Ascending aorta (tissue), 2 donors: Measurements from ENCODE around the gene TMEM163. TPM values are rescaled to one million over a fixed set of nuclear protein-coding genes. Genes with fewer than 3 reads are reported as not detected.

Experiments used
- DNase-seq, 2 donors: peaks; one replicate each; pipeline ENCODE4 v3.0.0-alpha.2; 2019; ENCODE audit warnings: low spot score in 2 of 2
- H3K27ac ChIP-seq, 2 donors: fragments of 200-600 bp; sonication (generic); one replicate each; pipeline ENCODE4 v1.5.1; 2016 to 2017; ENCODE audit warnings: mild to moderate bottlenecking in 1 of 2
- H3K27me3 ChIP-seq: fragments of 200-600 bp; sonication (generic); one replicate; pipeline ENCODE4 v1.5.1; 2017
- H3K36me3 ChIP-seq, 2 donors: fragments of 200-600 bp; sonication (generic); one replicate each; pipeline ENCODE4 v1.5.1; 2016
- H3K4me1 ChIP-seq, 2 donors: fragments of 200-600 bp; sonication (generic); one replicate each; pipeline ENCODE4 v1.5.1; 2016 to 2017; ENCODE audit warnings: mild to moderate bottlenecking in 1 of 2
- H3K4me3 ChIP-seq, 2 donors: fragments of 200-600 bp; sonication (generic); one replicate each; pipeline ENCODE4 v1.5.1; 2016 to 2017; ENCODE audit warnings: mild to moderate bottlenecking in 1 of 2
- H3K9me3 ChIP-seq, 2 donors: fragments of 200-600 bp; sonication (generic); one replicate each; pipeline ENCODE4 v1.5.1; 2016
- intact Hi-C: fragments of 100-400 bp; cut with DNase I; formaldehyde crosslinking; loops from one replicate; pipeline ENCODE4 v1.15.1; 2023
- total RNA-seq: library from RNA; depleted of rRNA; stranded (reverse); fragments of >200 nt; gene quantifications from one replicate; pipeline ENCODE4 v1.1.0, GENCODE V29; 2016
- TF ChIP-seq, protein P1 (sequence below), 3 experiments: fragments of 200-600 bp in 2 of 3; fragments of 450-650 bp in 1 of 3; sonication (generic) in 2 of 3; IDR thresholded peaks; one replicate each; pipeline ENCODE4 v1.5.1; 2016 to 2019; ENCODE audit warnings: antibody characterized with exemption in 3 of 3, mild to moderate bottlenecking in 1 of 3, moderate library complexity in 1 of 3

Gene TMEM163
- total RNA-seq, 1 donor from 2014 or later = not detected

DNA sequence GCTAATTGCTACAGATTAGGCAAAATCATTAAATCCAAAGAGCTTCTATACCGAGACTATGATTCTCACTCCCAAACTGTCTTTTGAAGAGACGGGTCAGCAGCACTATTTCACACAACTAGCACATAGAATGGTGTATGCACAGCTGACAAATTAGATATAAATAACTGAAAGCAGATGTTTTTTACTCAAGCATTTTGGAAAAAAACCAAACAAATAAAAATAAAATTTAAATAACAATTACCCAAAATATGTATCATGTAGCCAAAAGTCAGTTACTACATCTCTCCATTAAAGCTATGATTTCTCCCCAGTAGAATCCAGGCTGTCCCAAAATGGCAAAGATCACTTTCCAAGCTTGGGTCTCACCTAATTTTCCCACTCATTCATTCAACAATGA lies 107.9 kb downstream of the TMEM163 start:
- Histone ChIP-seq H3K4me3 (no peak overlapping the region), H3K27ac (no peak overlapping the region), H3K4me1 (no peaks in the 10 kb centered on the region), H3K27me3 (no peaks in the 10 kb centered on the region), H3K9me3 (peaks cover 0 to 10% of the 10 kb centered on the region in 2 donors), H3K36me3 (no peaks in the 10 kb centered on the region)
- intact Hi-C loops = no loop called here
- DNase-seq = no peak
- TF ChIP-seq, protein P1, sequence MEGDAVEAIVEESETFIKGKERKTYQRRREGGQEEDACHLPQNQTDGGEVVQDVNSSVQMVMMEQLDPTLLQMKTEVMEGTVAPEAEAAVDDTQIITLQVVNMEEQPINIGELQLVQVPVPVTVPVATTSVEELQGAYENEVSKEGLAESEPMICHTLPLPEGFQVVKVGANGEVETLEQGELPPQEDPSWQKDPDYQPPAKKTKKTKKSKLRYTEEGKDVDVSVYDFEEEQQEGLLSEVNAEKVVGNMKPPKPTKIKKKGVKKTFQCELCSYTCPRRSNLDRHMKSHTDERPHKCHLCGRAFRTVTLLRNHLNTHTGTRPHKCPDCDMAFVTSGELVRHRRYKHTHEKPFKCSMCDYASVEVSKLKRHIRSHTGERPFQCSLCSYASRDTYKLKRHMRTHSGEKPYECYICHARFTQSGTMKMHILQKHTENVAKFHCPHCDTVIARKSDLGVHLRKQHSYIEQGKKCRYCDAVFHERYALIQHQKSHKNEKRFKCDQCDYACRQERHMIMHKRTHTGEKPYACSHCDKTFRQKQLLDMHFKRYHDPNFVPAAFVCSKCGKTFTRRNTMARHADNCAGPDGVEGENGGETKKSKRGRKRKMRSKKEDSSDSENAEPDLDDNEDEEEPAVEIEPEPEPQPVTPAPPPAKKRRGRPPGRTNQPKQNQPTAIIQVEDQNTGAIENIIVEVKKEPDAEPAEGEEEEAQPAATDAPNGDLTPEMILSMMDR (IDR thresholded peaks at IDR 0.05) = no peak

DNA sequence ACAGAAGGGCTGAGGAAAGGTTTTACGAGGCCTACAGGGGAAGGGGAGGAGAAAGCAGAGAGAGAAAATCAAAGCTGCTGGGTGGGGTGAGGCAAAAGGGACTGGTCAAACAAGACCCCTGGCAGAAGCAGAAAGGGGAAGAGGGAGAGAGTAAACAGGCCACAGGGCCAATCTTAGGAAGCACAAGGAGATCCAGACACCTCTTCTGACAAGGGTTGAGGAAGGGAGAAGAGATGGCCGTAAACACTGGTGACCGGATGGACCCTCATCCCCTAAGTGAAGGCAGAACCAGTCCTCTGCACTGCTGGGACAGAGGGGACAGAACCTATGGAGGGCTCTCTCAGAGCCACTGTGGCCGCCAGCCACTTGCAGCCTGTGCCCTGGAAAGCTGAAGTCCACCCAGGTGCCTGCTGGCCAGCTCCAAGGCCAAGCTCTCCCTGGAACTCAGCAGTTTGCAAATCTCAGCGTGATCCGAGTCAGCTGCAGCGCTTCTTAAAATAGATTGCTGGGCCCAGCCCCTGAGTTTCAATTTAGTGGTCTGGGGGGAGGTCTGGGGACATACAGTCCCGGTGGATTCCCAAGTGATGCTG lies 108.8 kb downstream of the TMEM163 start:
- TF ChIP-seq, protein P1 (IDR thresholded peaks at IDR 0.05) = no peak
- Histone ChIP-seq H3K27me3 (no peaks in the 10 kb centered on the region), H3K4me1 (no peaks in the 10 kb centered on the region), H3K4me3 (no peak overlapping the region), H3K36me3 (no peaks in the 10 kb centered on the region), H3K27ac (no peak overlapping the region), H3K9me3 (peaks cover 0 to 10% of the 10 kb centered on the region in 2 donors)
- DNase-seq = no peak
- intact Hi-C loops = no loop called here

DNA sequence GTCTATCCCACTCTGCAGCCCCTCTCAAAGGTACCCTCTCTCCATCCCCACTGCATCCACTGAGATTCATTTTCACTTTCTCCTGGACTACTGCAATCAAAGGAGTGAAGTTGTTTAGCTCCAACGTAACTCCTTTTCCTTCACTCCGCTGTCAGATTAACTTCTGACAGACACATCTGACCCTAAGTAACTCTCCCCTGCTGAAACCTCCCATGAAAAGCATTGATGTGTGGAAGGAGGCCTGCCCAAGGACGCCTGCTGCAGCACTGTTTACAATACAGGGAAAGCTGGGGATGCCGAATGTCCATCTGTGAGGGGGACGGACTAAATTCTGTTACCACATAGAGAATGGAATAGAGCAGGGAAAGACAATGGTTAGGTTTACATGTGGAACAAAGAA lies 114.8 kb downstream of the TMEM163 start:
- intact Hi-C loops = no loop called here
- DNase-seq = no peak
- H3K4me1 ChIP-seq = no peaks in the 10 kb centered on the region
- no peaks in the 10 kb centered on the region for H3K27me3 ChIP-seq
- TF ChIP-seq, protein P1 (IDR thresholded peaks at IDR 0.05) = no peak
- H3K9me3 ChIP-seq = no peaks in the 10 kb centered on the region
- no peaks in the 10 kb centered on the region for H3K36me3 ChIP-seq
- no peak overlapping the region for H3K27ac ChIP-seq
- H3K4me3 ChIP-seq = no peak overlapping the region

DNA sequence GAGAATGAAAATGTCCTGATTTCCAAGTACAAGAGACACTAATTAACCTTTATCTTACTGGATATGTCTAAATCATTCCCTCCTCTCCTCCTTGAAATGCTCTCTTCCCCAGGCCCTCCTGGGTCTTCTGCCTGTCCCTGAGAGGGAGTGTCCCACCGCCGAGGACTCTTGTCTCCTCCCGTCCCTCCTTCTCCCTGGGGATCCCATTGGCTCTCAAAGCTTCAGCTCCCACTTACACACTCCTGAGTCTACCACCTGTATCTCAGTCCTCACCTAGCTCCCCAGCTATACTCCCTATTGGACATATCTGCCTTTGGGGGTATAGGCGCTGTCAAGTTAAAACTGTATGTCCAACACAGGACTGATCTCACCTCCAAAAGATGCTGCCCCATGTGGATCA lies 116.1 kb downstream of the TMEM163 start:
- H3K27me3 ChIP-seq = no peaks in the 10 kb centered on the region
- H3K4me1 ChIP-seq = no peaks in the 10 kb centered on the region
- no peaks in the 10 kb centered on the region for H3K36me3 ChIP-seq
- no peak for DNase-seq
- no peak overlapping the region for H3K4me3 ChIP-seq
- no peak overlapping the region for H3K27ac ChIP-seq
- H3K9me3 ChIP-seq = no peaks in the 10 kb centered on the region
- intact Hi-C loops = no loop called here
- TF ChIP-seq, protein P1 (IDR thresholded peaks at IDR 0.05) = no peak

DNA sequence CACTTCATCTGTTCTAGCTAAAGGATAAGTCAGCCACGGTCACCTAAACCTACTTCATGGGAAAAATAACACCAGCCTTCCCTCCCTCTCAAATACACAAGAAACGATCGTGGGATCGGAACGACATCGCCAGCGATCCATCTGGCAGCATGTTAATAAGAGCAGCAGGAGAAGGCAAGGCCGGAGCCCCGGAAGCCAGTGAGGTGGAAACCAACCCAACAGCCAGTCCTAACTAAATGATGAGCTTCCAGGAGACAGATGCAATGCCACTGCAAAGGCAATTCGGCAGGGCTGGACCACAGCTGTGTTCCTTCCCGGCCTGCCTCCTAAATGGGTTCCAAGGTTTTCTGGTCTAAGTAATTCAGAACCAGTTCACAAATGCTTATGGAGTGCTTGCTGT lies 117.5 kb downstream of the TMEM163 start:
- no peaks in the 10 kb centered on the region for H3K36me3 ChIP-seq
- H3K4me1 ChIP-seq = no peaks in the 10 kb centered on the region
- DNase-seq = no peak
- no peak overlapping the region for H3K27ac ChIP-seq
- H3K9me3 ChIP-seq = no peaks in the 10 kb centered on the region
- intact Hi-C loops = no loop called here
- TF ChIP-seq, protein P1 (IDR thresholded peaks at IDR 0.05) = no peak
- H3K27me3 ChIP-seq = no peaks in the 10 kb centered on the region
- H3K4me3 ChIP-seq = no peak overlapping the region

DNA sequence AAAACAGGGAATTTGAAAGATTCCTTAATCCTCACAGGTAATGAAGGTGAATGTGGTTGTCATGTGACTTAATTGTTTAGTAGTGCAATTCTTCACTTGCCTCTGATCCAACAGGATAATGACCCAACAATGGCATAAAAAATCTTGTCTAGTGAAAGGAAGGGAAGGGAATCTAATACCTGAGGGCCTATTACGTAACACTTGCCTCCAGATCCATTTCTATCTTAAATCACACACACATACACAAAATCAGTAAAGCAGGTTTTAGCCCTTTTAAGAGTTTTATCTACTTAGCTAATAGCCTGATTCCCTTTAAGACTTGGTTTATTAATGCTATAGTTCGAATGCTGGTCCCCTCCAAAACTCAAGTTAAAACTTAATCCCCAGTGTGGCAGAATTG lies 118.6 kb downstream of the TMEM163 start:
- intact Hi-C loops = no loop called here
- Histone ChIP-seq H3K4me1 (no peaks in the 10 kb centered on the region), H3K27ac (no peak overlapping the region), H3K4me3 (no peak overlapping the region), H3K36me3 (no peaks in the 10 kb centered on the region), H3K27me3 (no peaks in the 10 kb centered on the region), H3K9me3 (no peaks in the 10 kb centered on the region)
- TF ChIP-seq, protein P1 (IDR thresholded peaks at IDR 0.05) = no peak
- no peak for DNase-seq
